CD4-positive, alpha-beta memory T cell (primary cell): ENCODE measurements around the gene ADGRE2. TPM values are rescaled to one million over a fixed set of nuclear protein-coding genes. Genes with fewer than 3 reads are reported as not detected.
"Not testable (repeated sequence)": the region's sequence is repeated elsewhere in the genome, so short reads cannot be mapped to it uniquely, and the experiment has no call there.

Experiments
- CTCF ChIA-PET: fragments of 350-600 bp; sonication (Branson Sonifier 250); formaldehyde crosslinking; loops from one replicate; lab custom pipeline; 2021; ENCODE audit warnings: inconsistent platforms; ENCODE audit not compliant: partially characterized antibody; lab: Charles Lee
- POLR2A ChIA-PET: fragments of 350-600 bp; sonication (Branson Sonifier 250); formaldehyde crosslinking; loops from one replicate; lab custom pipeline; 2021; ENCODE audit not compliant: partially characterized antibody; lab: Charles Lee
- DNase-seq, 5 donors: peaks; one replicate each; pipeline versions ENCODE4 v3.0.0 to v3.0.0-alpha.2; 2020 to 2022; ENCODE audit warnings: mixed read lengths in 1 of 5
- H3K27ac ChIP-seq: one replicate; pipeline ENCODE4 v1.7.0; 2013; ENCODE audit warnings: low read depth, low read length
- H3K27me3 ChIP-seq: 2 replicates; pipeline ENCODE4 v1.7.0; 2013; ENCODE audit warnings: mild to moderate bottlenecking, low read length, moderate library complexity; ENCODE audit not compliant: insufficient read depth
- H3K36me3 ChIP-seq: 2 replicates; pipeline ENCODE4 v1.7.0; 2013; ENCODE audit warnings: mild to moderate bottlenecking, low read length, moderate library complexity; ENCODE audit not compliant: insufficient read depth
- H3K4me1 ChIP-seq: 2 replicates; pipeline ENCODE4 v1.7.0; 2013; ENCODE audit warnings: mild to moderate bottlenecking, low read length, moderate library complexity; ENCODE audit not compliant: insufficient read depth
- H3K4me3 ChIP-seq, 2 donors: one replicate each; pipeline ENCODE4 v1.7.0; 2013; ENCODE audit warnings: low read length in 2 of 2, mild to moderate bottlenecking in 1 of 2
- H3K9me3 ChIP-seq, 2 donors: one replicate each; pipeline ENCODE4 v1.7.0; 2013; ENCODE audit warnings: low read length in 2 of 2, control low read depth in 1 of 2; ENCODE audit not compliant: control insufficient read depth in 1 of 2
- H3K27ac Mint-ChIP-seq, 7 donors: one replicate each; pipeline ENCODE4 v1.8.0; 2020 to 2021; ENCODE audit warnings: mixed read lengths in 7 of 7, mild to moderate bottlenecking in 6 of 7, inconsistent platforms in 3 of 7, moderate library complexity in 3 of 7
- H3K27me3 Mint-ChIP-seq, 2 donors: one replicate each; pipeline ENCODE4 v1.8.0; 2020 to 2021; ENCODE audit warnings: mixed read lengths in 2 of 2
- H3K36me3 Mint-ChIP-seq, 2 donors: one replicate each; pipeline ENCODE4 v1.8.0; 2020 to 2021; ENCODE audit warnings: mixed read lengths in 2 of 2, inconsistent platforms in 1 of 2, mild to moderate bottlenecking in 1 of 2
- H3K4me1 Mint-ChIP-seq, 4 donors: one replicate each; pipeline ENCODE4 v1.8.0; 2020 to 2021; ENCODE audit warnings: mixed read lengths in 4 of 4, mild to moderate bottlenecking in 1 of 4
- H3K4me3 Mint-ChIP-seq, 8 donors: one replicate each; pipeline ENCODE4 v1.8.0; 2020 to 2021; ENCODE audit warnings: mixed read lengths in 8 of 8, mild to moderate bottlenecking in 7 of 8, moderate library complexity in 6 of 8, inconsistent platforms in 3 of 8
- H3K9me3 Mint-ChIP-seq, 8 donors: one replicate each; pipeline ENCODE4 v1.8.0; 2020 to 2021; ENCODE audit warnings: mixed read lengths in 8 of 8, mild to moderate bottlenecking in 5 of 8, inconsistent platforms in 3 of 8, moderate library complexity in 1 of 8
- intact Hi-C: fragments of 100-400 bp; cut with micrococcal nuclease; formaldehyde crosslinking; loops from one replicate; pipeline ENCODE4 v1.15.1; 2023
- polyA plus RNA-seq, 2 donors: library from polyadenylated mRNA; unstranded; fragments of 300-500 nt; fragmentation: Illumina TruSeq; gene quantifications; one replicate each; pipeline ENCODE4 v1.2.3, GENCODE V29; 2021
- total RNA-seq, 2 experiments: library from RNA; stranded (reverse); gene quantifications; one replicate each; pipeline ENCODE4 v1.2.3, GENCODE V29; 2021

The ADGRE2 gene
- total and polyA plus RNA-seq, 4 experiments from 2014 or later = 0.26 to 0.78 (median 0.47) TPM; not detected in 1

DNA sequence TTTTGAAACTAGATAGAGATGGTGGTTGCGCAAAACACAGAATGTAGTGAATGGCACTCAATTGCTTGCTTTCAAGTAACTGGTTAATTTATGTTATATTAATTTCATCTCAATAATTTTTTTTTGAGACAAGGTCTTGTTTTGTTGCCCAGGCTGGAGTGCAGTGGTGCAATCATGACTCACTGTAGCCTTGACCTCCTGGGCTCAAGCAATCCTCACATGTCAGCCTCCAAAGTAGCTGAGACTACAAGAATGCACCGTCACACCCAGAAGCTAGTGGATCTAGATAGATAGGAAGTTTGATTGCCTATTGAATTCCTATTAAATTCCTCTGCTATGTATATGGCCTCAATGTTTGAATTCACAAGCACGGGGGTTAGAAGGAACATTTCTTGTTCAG is 26.4 kb upstream of the ADGRE2 start:
- Mint-ChIP-seq H3K27me3 (peaks cover 11 to 17% of the 10 kb centered on the region in 2 donors), H3K27ac (no peak overlapping the region), H3K4me1 (peaks cover 0 to 6% (median 4%) of the 10 kb centered on the region in 4 donors), H3K4me3 (no peak overlapping the region), H3K36me3 (no peaks in the 10 kb centered on the region), H3K9me3 (no peaks in the 10 kb centered on the region)
- Histone ChIP-seq H3K9me3 (no peaks in the 10 kb centered on the region), H3K27ac (no peak overlapping the region), H3K4me1 (no peaks in the 10 kb centered on the region), H3K36me3 (no peaks in the 10 kb centered on the region), H3K27me3 (no peaks in the 10 kb centered on the region), H3K4me3 (no peak overlapping the region)
- ChIA-PET CTCF (no interaction called here), POLR2A (no interaction called here)
- no peak for DNase-seq
- intact Hi-C loops = no loop called here

DNA sequence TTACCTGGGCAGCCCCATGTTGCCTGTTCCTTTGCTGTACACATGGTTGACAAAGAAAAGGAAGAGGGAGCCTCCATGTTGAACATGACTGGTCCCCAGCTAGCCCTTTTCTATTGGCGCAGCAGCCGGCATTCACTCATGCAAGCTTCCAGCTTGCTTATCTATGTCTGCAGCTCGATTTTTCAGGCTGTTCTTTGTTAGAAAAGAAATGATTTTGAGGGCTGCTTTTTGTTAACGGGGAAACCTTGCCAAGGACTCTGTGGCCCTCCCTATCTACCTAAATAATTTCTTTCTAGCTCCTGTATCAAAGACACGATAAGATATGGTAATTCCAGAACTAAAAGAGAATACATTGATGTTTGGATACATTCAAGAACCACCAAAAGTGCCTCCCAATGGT is 20.4 kb upstream of the ADGRE2 start:
- Histone ChIP-seq H3K27me3 (no peaks in the 10 kb centered on the region), H3K27ac (no peak overlapping the region), H3K36me3 (no peaks in the 10 kb centered on the region), H3K4me3 (no peak overlapping the region), H3K9me3 (no peaks in the 10 kb centered on the region), H3K4me1 (no peaks in the 10 kb centered on the region)
- intact Hi-C loops = no loop called here
- H3K4me1 Mint-ChIP-seq = no peaks in the 10 kb centered on the region
- H3K27ac Mint-ChIP-seq = no peak overlapping the region
- H3K27me3 Mint-ChIP-seq = peaks cover 17 to 18% of the 10 kb centered on the region in 2 donors
- CTCF ChIA-PET = no interaction called here
- H3K4me3 Mint-ChIP-seq = no peak overlapping the region
- peaks cover 0 to 4% (median 0%) of the 10 kb centered on the region in 8 donors for H3K9me3 Mint-ChIP-seq
- no peaks in the 10 kb centered on the region for H3K36me3 Mint-ChIP-seq
- no peak for DNase-seq
- POLR2A ChIA-PET = no interaction called here

- Mint-ChIP-seq H3K4me3 (no peak overlapping the region), H3K4me1 (no peaks in the 10 kb centered on the region), H3K27ac (no peak overlapping the region), H3K9me3 (peaks cover 0 to 4% (median 0%) of the 10 kb centered on the region in 8 donors), H3K36me3 (no peaks in the 10 kb centered on the region), H3K27me3 (peaks cover 13 to 14% of the 10 kb centered on the region in 2 donors)
- no peak overlapping the region for H3K4me3 ChIP-seq
- no peaks in the 10 kb centered on the region for H3K4me1 ChIP-seq
- no peak for DNase-seq
- no peaks in the 10 kb centered on the region for H3K36me3 ChIP-seq
- no peak overlapping the region for H3K27ac ChIP-seq
- ChIA-PET CTCF (interaction anchor here (1.5 kb wide), 1 partner anchor 9 kb away, joined by 3 read pairs; no protein-coding TSS in a partner anchor), POLR2A (no interaction called here)
- peaks cover 4% of the 10 kb centered on the region for H3K27me3 ChIP-seq
- no peaks in the 10 kb centered on the region for H3K9me3 ChIP-seq
- intact Hi-C loops = no loop called here
Measured at GRCh38 chr19:14796021-14796420, 17.7 kb upstream of the ADGRE2 start.

DNA sequence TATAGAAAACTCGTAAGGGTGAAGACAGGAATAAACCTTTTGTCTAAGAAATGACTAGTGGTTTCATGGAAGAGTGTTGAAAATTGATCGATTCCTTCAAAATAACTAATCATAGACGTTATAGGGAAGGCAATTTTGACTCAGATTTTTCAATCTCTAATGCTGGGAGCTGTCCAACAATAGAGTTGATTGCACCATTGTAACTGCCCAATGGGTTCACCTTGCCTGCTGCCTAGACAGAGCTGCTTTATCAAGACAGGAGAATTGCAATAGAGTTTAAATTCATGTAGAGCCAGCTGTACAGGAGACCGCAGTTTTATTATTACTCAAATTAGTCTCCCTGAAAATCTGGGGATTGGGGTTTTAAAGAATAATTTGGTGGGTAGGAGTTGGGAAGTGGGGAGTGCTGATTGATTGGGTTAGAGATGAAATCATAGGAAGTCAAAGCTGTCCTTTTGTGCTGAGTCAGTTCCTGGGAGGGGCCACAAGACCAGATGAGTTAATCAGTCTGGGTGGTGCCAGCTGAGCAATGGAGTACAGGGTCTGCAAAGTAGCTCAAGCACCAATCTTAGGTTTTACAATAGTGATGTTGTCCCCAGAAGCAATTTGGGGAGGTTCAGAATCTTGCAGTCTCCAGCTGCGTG is 16.8 kb upstream of the ADGRE2 start:
- CTCF ChIA-PET = interaction anchor here (1.5 kb wide), 1 partner anchor 8 kb away, joined by 3 read pairs; no protein-coding TSS in a partner anchor

DNA sequence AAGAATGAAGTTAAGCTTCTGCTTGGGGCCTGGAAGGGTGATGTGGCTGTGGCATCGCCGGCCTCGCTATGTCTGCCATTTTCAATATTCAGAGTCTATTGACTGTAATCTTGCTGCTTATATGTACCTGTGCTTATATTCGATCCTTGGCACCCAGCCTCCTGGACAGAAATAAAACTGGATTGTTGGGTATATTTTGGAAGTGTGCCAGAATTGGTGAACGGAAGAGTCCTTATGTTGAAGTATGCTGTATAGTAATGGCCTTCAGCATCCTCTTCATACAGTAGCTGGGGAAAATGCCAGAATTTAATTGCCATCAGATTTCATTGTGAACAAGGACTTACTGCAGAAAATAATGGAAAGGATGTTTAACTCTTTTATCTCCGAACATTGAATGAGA is 13.9 kb upstream of the ADGRE2 start:
- POLR2A ChIA-PET, CTCF ChIA-PET: not testable (repeated sequence)
- peaks cover 10 to 11% of the 10 kb centered on the region in 2 donors for H3K27me3 Mint-ChIP-seq

More for the DNA sequence above, 16.8 kb upstream of the ADGRE2 start:
- H3K27ac Mint-ChIP-seq = no peak overlapping the region
- H3K4me3 Mint-ChIP-seq = no peak overlapping the region
- peaks cover 0 to 4% (median 0%) of the 10 kb centered on the region in 8 donors for H3K9me3 Mint-ChIP-seq
- H3K4me1 Mint-ChIP-seq = no peaks in the 10 kb centered on the region
- Histone ChIP-seq H3K9me3 (no peaks in the 10 kb centered on the region), H3K4me1 (no peaks in the 10 kb centered on the region), H3K27me3 (peaks cover 4% of the 10 kb centered on the region), H3K27ac (no peak overlapping the region), H3K36me3 (no peaks in the 10 kb centered on the region), H3K4me3 (no peak overlapping the region)
- H3K36me3 Mint-ChIP-seq = no peaks in the 10 kb centered on the region
- peaks cover 11 to 12% of the 10 kb centered on the region in 2 donors for H3K27me3 Mint-ChIP-seq
- intact Hi-C loops = no loop called here
- DNase-seq = no peak
- POLR2A ChIA-PET = no interaction called here

GRCh38 chr19:14786421-14786851 is 8.1 kb upstream of the ADGRE2 start:
- no peak overlapping the region for H3K27ac Mint-ChIP-seq
- Histone ChIP-seq H3K27me3 (no peaks in the 10 kb centered on the region), H3K4me3 (no peak overlapping the region), H3K9me3 (no peaks in the 10 kb centered on the region), H3K4me1 (peaks cover 14% of the 10 kb centered on the region), H3K27ac (no peak overlapping the region), H3K36me3 (no peaks in the 10 kb centered on the region)
- peak overlapping the region in 1 of 8 donors; percentile 58 for H3K4me3 Mint-ChIP-seq
- H3K4me1 Mint-ChIP-seq = peaks cover 6 to 21% (median 13%) of the 10 kb centered on the region in 4 donors
- intact Hi-C loops = no loop called here
- ChIA-PET POLR2A (no interaction called here), CTCF (interaction anchor here (0.6 to 1.7 kb wide), 3 partner anchors 9 to 255 kb away, joined by 3 to 5 read pairs (median 4); no protein-coding TSS in a partner anchor)
- peaks cover 0 to 9% (median 0%) of the 10 kb centered on the region in 8 donors for H3K9me3 Mint-ChIP-seq
- peaks cover 13 to 17% of the 10 kb centered on the region in 2 donors for H3K27me3 Mint-ChIP-seq
- DNase-seq = no peak
- no peaks in the 10 kb centered on the region for H3K36me3 Mint-ChIP-seq

More for the DNA sequence above, 13.9 kb upstream of the ADGRE2 start:
- H3K4me1 Mint-ChIP-seq, H3K27me3 ChIP-seq, H3K9me3 Mint-ChIP-seq, H3K27ac ChIP-seq, DNase-seq, H3K36me3 ChIP-seq, H3K4me3 ChIP-seq, H3K4me3 Mint-ChIP-seq, H3K9me3 ChIP-seq, intact Hi-C loops, H3K36me3 Mint-ChIP-seq, H3K4me1 ChIP-seq: not testable (repeated sequence)
- H3K27ac Mint-ChIP-seq = peak overlapping the region in 1 of 7 donors; percentile 17

- H3K4me3 Mint-ChIP-seq, H3K36me3 ChIP-seq, H3K9me3 ChIP-seq, H3K4me3 ChIP-seq, H3K9me3 Mint-ChIP-seq, DNase-seq, H3K27me3 ChIP-seq, H3K36me3 Mint-ChIP-seq, H3K27ac ChIP-seq, POLR2A ChIA-PET, intact Hi-C loops: not testable (repeated sequence)
- CTCF ChIA-PET = interaction anchor here (0.9 to 1.7 kb wide), 2 partner anchors 8 to 104 kb away, joined by 3 to 5 read pairs; no protein-coding TSS in a partner anchor
- Mint-ChIP-seq H3K27ac (peak overlapping the region in 2 of 7 donors; percentile 42 to 66), H3K4me1 (peaks cover 6 to 21% (median 13%) of the 10 kb centered on the region in 4 donors), H3K27me3 (peaks cover 13 to 21% of the 10 kb centered on the region in 2 donors)
- peaks cover 14% of the 10 kb centered on the region for H3K4me1 ChIP-seq
Measured at GRCh38 chr19:14785102-14785793, 6.9 kb upstream of the ADGRE2 start.
